ENCODE measurements around the gene IFT122. TPM values are rescaled to one million over a fixed set of nuclear protein-coding genes. Genes with fewer than 3 reads are reported as not detected.

IFT122 gene
- total and polyA plus RNA-seq, 2 of the 4 experiments (the other 2 are of a cell fraction) = 16.8 to 28.0 TPM

DNA sequence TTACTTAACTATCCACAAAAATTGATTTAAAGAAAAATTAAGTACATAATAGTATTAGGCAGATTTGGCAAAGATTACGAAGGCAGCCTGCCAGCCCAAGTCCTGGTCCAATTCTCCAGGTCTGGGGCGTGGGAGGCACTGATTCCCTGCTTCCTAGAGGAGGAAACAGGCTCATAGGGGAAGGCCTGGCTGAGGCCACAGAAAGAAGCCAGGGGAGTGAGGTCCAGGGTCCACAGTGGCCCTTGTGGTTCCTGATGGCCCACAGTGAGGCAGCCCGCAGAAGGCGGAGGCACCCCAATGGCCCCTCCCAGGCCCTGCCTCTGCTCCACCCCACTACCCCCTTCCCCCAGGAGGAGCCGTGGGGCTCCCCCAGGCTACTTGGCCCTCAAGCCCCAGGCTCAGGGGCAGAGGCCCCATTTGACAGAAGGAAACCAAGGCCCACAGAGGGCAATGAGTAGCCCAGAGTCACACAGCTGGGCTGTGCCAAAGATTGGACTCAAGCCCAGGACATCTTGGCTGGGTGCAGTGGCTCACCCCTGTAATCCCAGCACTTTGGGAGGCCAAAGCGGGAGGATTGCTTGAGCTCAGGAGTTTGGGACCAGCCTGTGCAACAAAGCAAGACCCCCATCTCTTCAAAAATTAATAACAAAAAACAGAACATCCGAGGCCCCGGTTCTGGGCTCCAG lies 124.0 kb downstream of the IFT122 start:
- H3K4me2 ChIP-seq (ENCODE audit: low read depth, low read length) = no peak overlapping the region
- no peak overlapping the region for H3K4me3 ChIP-seq (ENCODE audit: insufficient read depth, low read depth, low read length)
- H2BK5ac ChIP-seq (ENCODE audit: low read depth, low read length, poor library complexity, severe bottlenecking) = no peak overlapping the region
- peaks cover 16% of the 10 kb centered on the region for H3K9me1 ChIP-seq (ENCODE audit: insufficient read depth, low read length)
- no peak overlapping the region for H3K9ac ChIP-seq (ENCODE audit: low read depth, low read length)
- 100% methylated on average over 1 of the region's 8 CpGs; no CpG with 5 or more reads in 1 of the 2 experiments for WGBS, 2 experiments (ENCODE audit: extremely low coverage in 2 of 2, insufficient read length in 1 of 2)
- no peak overlapping the region for H2AK9ac ChIP-seq (replicated peaks; ENCODE audit: low read depth, low read length, poor library complexity)
- dilution Hi-C loops (cut with HindIII; ENCODE audit: low sequenced_read_pairs, unreplicated experiment) = no loop called here
- BruUV-seq (replicated peaks) = no TSS peak
- TF ChIP-seq SMC3 (IDR thresholded peaks at IDR 0.05; ENCODE audit: low read depth, low read length) (no peak), RAD21 (IDR thresholded peaks at IDR 0.05; ENCODE audit: low read length) (no peak), MXI1 (IDR thresholded peaks at IDR 0.05; ENCODE audit: borderline replicate concordance, low read depth, low read length) (no peak), RFX5 (IDR thresholded peaks at IDR 0.05; ENCODE audit: low read depth, low read length) (no peak), CEBPB (IDR thresholded peaks at IDR 0.05; ENCODE audit: low read depth, low read length) (no peak), MAFK (IDR thresholded peaks at IDR 0.05; ENCODE audit: low read depth, low read length) (no peak)
- TF ChIP-seq, protein P1, sequence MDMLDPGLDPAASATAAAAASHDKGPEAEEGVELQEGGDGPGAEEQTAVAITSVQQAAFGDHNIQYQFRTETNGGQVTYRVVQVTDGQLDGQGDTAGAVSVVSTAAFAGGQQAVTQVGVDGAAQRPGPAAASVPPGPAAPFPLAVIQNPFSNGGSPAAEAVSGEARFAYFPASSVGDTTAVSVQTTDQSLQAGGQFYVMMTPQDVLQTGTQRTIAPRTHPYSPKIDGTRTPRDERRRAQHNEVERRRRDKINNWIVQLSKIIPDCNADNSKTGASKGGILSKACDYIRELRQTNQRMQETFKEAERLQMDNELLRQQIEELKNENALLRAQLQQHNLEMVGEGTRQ (IDR thresholded peaks at IDR 0.05; ENCODE audit: low read depth, low read length) = no peak
- TF ChIP-seq, protein P2, sequence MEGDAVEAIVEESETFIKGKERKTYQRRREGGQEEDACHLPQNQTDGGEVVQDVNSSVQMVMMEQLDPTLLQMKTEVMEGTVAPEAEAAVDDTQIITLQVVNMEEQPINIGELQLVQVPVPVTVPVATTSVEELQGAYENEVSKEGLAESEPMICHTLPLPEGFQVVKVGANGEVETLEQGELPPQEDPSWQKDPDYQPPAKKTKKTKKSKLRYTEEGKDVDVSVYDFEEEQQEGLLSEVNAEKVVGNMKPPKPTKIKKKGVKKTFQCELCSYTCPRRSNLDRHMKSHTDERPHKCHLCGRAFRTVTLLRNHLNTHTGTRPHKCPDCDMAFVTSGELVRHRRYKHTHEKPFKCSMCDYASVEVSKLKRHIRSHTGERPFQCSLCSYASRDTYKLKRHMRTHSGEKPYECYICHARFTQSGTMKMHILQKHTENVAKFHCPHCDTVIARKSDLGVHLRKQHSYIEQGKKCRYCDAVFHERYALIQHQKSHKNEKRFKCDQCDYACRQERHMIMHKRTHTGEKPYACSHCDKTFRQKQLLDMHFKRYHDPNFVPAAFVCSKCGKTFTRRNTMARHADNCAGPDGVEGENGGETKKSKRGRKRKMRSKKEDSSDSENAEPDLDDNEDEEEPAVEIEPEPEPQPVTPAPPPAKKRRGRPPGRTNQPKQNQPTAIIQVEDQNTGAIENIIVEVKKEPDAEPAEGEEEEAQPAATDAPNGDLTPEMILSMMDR (conservative IDR thresholded peaks at IDR 0.05; ENCODE audit: low read depth, low read length) = no peak
- peaks cover 7 to 21% of the 10 kb centered on the region in 2 experiments; a peak in 3 of 4 replicates for H3K79me1 ChIP-seq (ENCODE audit: low read depth in 1 of 2, low read length in 2 of 2)
- no peak overlapping the region for H3K56ac ChIP-seq (ENCODE audit: extremely low read depth, insufficient read depth, low read length)
- H3K27ac ChIP-seq (ENCODE audit: insufficient read depth, low read length) = no peak overlapping the region
- in situ Hi-C loops (cut with MboI; ENCODE audit: low sequenced_read_pairs) = no loop called here
- H4K20me1 ChIP-seq (ENCODE audit: insufficient read depth, low read length) = no peaks in the 10 kb centered on the region
- H2BK120ac ChIP-seq (ENCODE audit: low read depth, low read length) = no peak overlapping the region
- H3K4ac ChIP-seq (ENCODE audit: low read depth, low read length) = no peak overlapping the region
- H4K91ac ChIP-seq (ENCODE audit: insufficient read depth, low read depth, low read length) = no peak overlapping the region
- no peak overlapping the region for H3K18ac ChIP-seq (ENCODE audit: low read depth, low read length)
- no peaks in the 10 kb centered on the region for H3K27me3 ChIP-seq (ENCODE audit: control insufficient read depth, insufficient read depth, low read length)
- intact Hi-C loops (cut with micrococcal nuclease) = loop anchor here (5.0 kb wide), 1 partner anchor 122 kb away; the partner anchor contains the start of gene IFT122
- H3K4me1 ChIP-seq (ENCODE audit: control insufficient read depth, insufficient read depth, low read length) = peaks cover 27% of the 10 kb centered on the region
- H2AFZ ChIP-seq (replicated peaks; ENCODE audit: low read length, poor library complexity) = no peak overlapping the region
- DNase-seq (no peak), ATAC-seq (ENCODE audit: low read depth) (no peak)
- H4K5ac ChIP-seq (ENCODE audit: low read depth, low read length) = no peak overlapping the region
- H2BK15ac ChIP-seq (ENCODE audit: low read depth, low read length) = no peak overlapping the region
- ChIA-PET CTCF (no interaction called here), POLR2A (ENCODE audit: unreplicated experiment) (no interaction called here)
- H3K23ac ChIP-seq (ENCODE audit: low read depth, low read length) = no peak overlapping the region
- H3K14ac ChIP-seq (replicated peaks; ENCODE audit: low read depth, low read length) = no peak overlapping the region
- no peak overlapping the region for H4K8ac ChIP-seq (ENCODE audit: low read depth in 2 of 2, low read length in 2 of 2)
- H3K36me3 ChIP-seq (ENCODE audit: control insufficient read depth, insufficient read depth, low read length) = peaks cover 32% of the 10 kb centered on the region
- H2BK20ac ChIP-seq (ENCODE audit: low read depth, low read length) = no peak overlapping the region
- H2AK5ac ChIP-seq (ENCODE audit: low read depth, low read length) = no peak overlapping the region
- H3K9me3 ChIP-seq (ENCODE audit: control insufficient read depth, insufficient read depth, low read length) = no peaks in the 10 kb centered on the region

All from IMR-90 (cell line).